HEK293 (cell line): ENCODE data around the gene ACTL8.
A peak's percentile ranks its signal among the peaks of the same experiment; 100 is the strongest.

Experiments used
- CTCF ChIA-PET: fragments of 350-600 bp; formaldehyde crosslinking; extraction: SDS; loops from one replicate; lab custom pipeline; 2021; ENCODE audit warnings: antibody characterized with exemption; lab: Yijun Ruan, JAX
- POLR2A ChIA-PET: fragments of 300-600 bp; formaldehyde crosslinking; extraction: SDS; loops from one replicate; lab custom pipeline; 2020; ENCODE audit warnings: antibody characterized with exemption, inconsistent platforms; lab: Yijun Ruan, JAX
- H3K27ac ChIP-seq: fragments of 200-500 bp; sonication (Bioruptor generic); 2 replicates; pipeline ENCODE4 v1.5.1; 2014; ENCODE audit warnings: low read depth, low read length, control low read depth, inconsistent platforms; ENCODE audit errors: extremely low read depth
- H3K36me3 ChIP-seq, 2 experiments: fragments of 200-500 bp in 1 of 2; sonication (Bioruptor generic) in 1 of 2; 1 replicate in 1 of 2; 2 replicates in 1 of 2; pipeline ENCODE4 v1.5.1; 2014 to 2017; ENCODE audit warnings: inconsistent platforms in 2 of 2, low read length in 2 of 2; ENCODE audit not compliant: control insufficient read depth in 2 of 2, insufficient read depth in 1 of 2
- H3K4me1 ChIP-seq: fragments of 200-500 bp; sonication (Bioruptor generic); 2 replicates; pipeline ENCODE4 v1.5.1; 2014; ENCODE audit warnings: mild to moderate bottlenecking, low read length, inconsistent platforms; ENCODE audit not compliant: control insufficient read depth, insufficient read depth
- H3K4me3 ChIP-seq: 2 replicates; pipeline ENCODE4 v1.5.1; 2011; ENCODE audit warnings: low read depth, mild to moderate bottlenecking, control low read depth, low read length, moderate library complexity
- H3K9me3 ChIP-seq: fragments of 200-500 bp; sonication (Bioruptor generic); 2 replicates; pipeline ENCODE4 v1.5.1; 2014; ENCODE audit warnings: low read depth, low read length, inconsistent platforms; ENCODE audit not compliant: control insufficient read depth, insufficient read depth
- PRDM1 ChIP-seq: fragments of 450-650 bp; formaldehyde crosslinking; IDR thresholded peaks from 2 replicates; pipeline ENCODE4; 2016; ENCODE audit warnings: missing biosample characterization, missing genetic modification characterization
- ZEB2 ChIP-seq: fragments of 450-650 bp; formaldehyde crosslinking; IDR thresholded peaks from 2 replicates; pipeline ENCODE4 v1.5.1; 2016; ENCODE audit warnings: missing biosample characterization, missing genetic modification characterization
- ZNF140 ChIP-seq: fragments of 450-650 bp; formaldehyde crosslinking; IDR thresholded peaks from 2 replicates; pipeline ENCODE4 v1.5.1; 2016; ENCODE audit warnings: missing biosample characterization, missing genetic modification characterization
- ZNF16 ChIP-seq: fragments of 450-650 bp; formaldehyde crosslinking; IDR thresholded peaks from 2 replicates; pipeline ENCODE4 v1.5.1; 2016; ENCODE audit warnings: low read depth, missing biosample characterization, missing genetic modification characterization
- ZNF2 ChIP-seq: fragments of 450-650 bp; formaldehyde crosslinking; IDR thresholded peaks from 2 replicates; pipeline ENCODE4 v1.5.1; 2016; ENCODE audit warnings: missing biosample characterization, missing genetic modification characterization
- ZNF202 ChIP-seq: fragments of 450-650 bp; formaldehyde crosslinking; IDR thresholded peaks from 2 replicates; pipeline ENCODE4 v1.5.1; 2016; ENCODE audit warnings: missing biosample characterization, missing genetic modification characterization, borderline replicate concordance
- ZNF274 ChIP-seq, 2 experiments: fragments of 200-500 bp in 1 of 2; fragments of 450-650 bp in 1 of 2; sonication (Bioruptor generic) in 1 of 2; formaldehyde crosslinking in 1 of 2; IDR thresholded peaks; 2 replicates each; pipeline versions ENCODE4 v1.5.1 to v1.6.1; 2014 to 2016; ENCODE audit warnings: borderline replicate concordance in 1 of 2, inconsistent platforms in 1 of 2, low read length in 1 of 2, missing biosample characterization in 1 of 2, missing genetic modification characterization in 1 of 2
- ZNF324 ChIP-seq: fragments of 450-650 bp; formaldehyde crosslinking; IDR thresholded peaks from 2 replicates; pipeline ENCODE4 v1.5.1; 2016; ENCODE audit warnings: missing biosample characterization, missing genetic modification characterization
- ZNF341 ChIP-seq: fragments of 450-650 bp; formaldehyde crosslinking; IDR thresholded peaks from 2 replicates; pipeline ENCODE4; 2016; ENCODE audit warnings: low read depth, missing biosample characterization, missing genetic modification characterization
- ZNF571 ChIP-seq: fragments of 450-650 bp; formaldehyde crosslinking; IDR thresholded peaks from 2 replicates; pipeline ENCODE4 v1.5.0; 2017; ENCODE audit warnings: missing biosample characterization, missing genetic modification characterization
- ZNF785 ChIP-seq: fragments of 450-650 bp; formaldehyde crosslinking; IDR thresholded peaks from 2 replicates; pipeline ENCODE4 v1.5.1; 2016; ENCODE audit warnings: missing biosample characterization, missing genetic modification characterization
- ZNF830 ChIP-seq: fragments of 450-650 bp; IDR thresholded peaks from 2 replicates; pipeline ENCODE4 v1.5.0; 2018; ENCODE audit warnings: missing biosample characterization, missing genetic modification characterization, low read depth, mild to moderate bottlenecking, moderate library complexity
- TF ChIP-seq, protein P1 (sequence below): fragments of 450-650 bp; formaldehyde crosslinking; IDR thresholded peaks from 2 replicates; pipeline ENCODE4 v1.5.1; 2017; ENCODE audit warnings: missing biosample characterization, missing genetic modification characterization
- TF ChIP-seq, protein P2 (sequence below): fragments of 450-650 bp; formaldehyde crosslinking; IDR thresholded peaks from 2 replicates; pipeline ENCODE4 v1.5.1; 2017; ENCODE audit warnings: missing biosample characterization, missing genetic modification characterization
- TF ChIP-seq, protein P3 (sequence below): fragments of 450-650 bp; formaldehyde crosslinking; IDR thresholded peaks from 2 replicates; pipeline ENCODE4 v1.5.1; 2017; ENCODE audit warnings: missing biosample characterization, missing genetic modification characterization
- TF ChIP-seq, protein P4 (sequence below): fragments of 450-650 bp; formaldehyde crosslinking; IDR thresholded peaks from 2 replicates; pipeline ENCODE4 v1.5.1; 2016; ENCODE audit warnings: missing biosample characterization, missing genetic modification characterization
- TF ChIP-seq, protein P5 (sequence below): fragments of 450-650 bp; formaldehyde crosslinking; IDR thresholded peaks from 2 replicates; pipeline ENCODE4 v1.5.0; 2017; ENCODE audit warnings: missing biosample characterization, missing genetic modification characterization, borderline replicate concordance

Gene ACTL8

DNA sequence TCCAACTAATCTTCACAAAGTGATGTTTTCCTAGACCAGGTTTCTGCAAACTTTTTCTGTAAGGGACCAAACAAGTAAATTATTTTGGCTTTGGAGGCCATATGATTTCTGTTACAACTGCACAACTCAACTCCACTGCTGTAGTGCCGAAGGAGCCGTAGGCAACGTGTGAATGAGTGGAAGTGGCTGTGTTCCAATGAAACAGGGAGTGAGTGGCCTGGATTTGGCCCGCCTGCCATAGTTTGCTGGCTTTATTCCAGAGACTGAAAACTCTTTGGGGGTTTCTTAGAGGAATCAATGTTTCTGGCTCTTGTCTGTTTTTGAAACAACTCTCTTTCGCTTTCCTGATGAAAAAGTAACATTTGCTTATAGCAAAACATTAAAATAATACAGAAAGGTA is 12.6 kb upstream of the ACTL8 start:
- TF ChIP-seq ZNF785 (tag by site-specific recombination) (no peak), ZNF274 (IDR thresholded peaks at IDR 0.05; ENCODE audit: low read length) (no peak), ZNF274 (tag by site-specific recombination; IDR thresholded peaks at IDR 0.05; ENCODE audit: borderline replicate concordance) (no peak), ZNF140 (tag by site-specific recombination) (no peak), PRDM1 (tag by site-specific recombination) (no peak), ZNF830 (tag by site-specific recombination) (no peak), ZNF324 (tag by site-specific recombination) (no peak), ZNF16 (tag by site-specific recombination) (no peak)
- TF ChIP-seq, protein P1, sequence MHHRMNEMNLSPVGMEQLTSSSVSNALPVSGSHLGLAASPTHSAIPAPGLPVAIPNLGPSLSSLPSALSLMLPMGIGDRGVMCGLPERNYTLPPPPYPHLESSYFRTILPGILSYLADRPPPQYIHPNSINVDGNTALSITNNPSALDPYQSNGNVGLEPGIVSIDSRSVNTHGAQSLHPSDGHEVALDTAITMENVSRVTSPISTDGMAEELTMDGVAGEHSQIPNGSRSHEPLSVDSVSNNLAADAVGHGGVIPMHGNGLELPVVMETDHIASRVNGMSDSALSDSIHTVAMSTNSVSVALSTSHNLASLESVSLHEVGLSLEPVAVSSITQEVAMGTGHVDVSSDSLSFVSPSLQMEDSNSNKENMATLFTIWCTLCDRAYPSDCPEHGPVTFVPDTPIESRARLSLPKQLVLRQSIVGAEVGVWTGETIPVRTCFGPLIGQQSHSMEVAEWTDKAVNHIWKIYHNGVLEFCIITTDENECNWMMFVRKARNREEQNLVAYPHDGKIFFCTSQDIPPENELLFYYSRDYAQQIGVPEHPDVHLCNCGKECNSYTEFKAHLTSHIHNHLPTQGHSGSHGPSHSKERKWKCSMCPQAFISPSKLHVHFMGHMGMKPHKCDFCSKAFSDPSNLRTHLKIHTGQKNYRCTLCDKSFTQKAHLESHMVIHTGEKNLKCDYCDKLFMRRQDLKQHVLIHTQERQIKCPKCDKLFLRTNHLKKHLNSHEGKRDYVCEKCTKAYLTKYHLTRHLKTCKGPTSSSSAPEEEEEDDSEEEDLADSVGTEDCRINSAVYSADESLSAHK (tag by site-specific recombination), result no peak
- TF ChIP-seq, protein P2, sequence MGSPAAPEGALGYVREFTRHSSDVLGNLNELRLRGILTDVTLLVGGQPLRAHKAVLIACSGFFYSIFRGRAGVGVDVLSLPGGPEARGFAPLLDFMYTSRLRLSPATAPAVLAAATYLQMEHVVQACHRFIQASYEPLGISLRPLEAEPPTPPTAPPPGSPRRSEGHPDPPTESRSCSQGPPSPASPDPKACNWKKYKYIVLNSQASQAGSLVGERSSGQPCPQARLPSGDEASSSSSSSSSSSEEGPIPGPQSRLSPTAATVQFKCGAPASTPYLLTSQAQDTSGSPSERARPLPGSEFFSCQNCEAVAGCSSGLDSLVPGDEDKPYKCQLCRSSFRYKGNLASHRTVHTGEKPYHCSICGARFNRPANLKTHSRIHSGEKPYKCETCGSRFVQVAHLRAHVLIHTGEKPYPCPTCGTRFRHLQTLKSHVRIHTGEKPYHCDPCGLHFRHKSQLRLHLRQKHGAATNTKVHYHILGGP (tag by site-specific recombination), result no peak
- TF ChIP-seq, protein P3, sequence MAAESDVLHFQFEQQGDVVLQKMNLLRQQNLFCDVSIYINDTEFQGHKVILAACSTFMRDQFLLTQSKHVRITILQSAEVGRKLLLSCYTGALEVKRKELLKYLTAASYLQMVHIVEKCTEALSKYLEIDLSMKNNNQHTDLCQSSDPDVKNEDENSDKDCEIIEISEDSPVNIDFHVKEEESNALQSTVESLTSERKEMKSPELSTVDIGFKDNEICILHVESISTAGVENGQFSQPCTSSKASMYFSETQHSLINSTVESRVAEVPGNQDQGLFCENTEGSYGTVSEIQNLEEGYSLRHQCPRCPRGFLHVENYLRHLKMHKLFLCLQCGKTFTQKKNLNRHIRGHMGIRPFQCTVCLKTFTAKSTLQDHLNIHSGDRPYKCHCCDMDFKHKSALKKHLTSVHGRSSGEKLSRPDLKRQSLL (tag by site-specific recombination), result no peak
- TF ChIP-seq, protein P4, sequence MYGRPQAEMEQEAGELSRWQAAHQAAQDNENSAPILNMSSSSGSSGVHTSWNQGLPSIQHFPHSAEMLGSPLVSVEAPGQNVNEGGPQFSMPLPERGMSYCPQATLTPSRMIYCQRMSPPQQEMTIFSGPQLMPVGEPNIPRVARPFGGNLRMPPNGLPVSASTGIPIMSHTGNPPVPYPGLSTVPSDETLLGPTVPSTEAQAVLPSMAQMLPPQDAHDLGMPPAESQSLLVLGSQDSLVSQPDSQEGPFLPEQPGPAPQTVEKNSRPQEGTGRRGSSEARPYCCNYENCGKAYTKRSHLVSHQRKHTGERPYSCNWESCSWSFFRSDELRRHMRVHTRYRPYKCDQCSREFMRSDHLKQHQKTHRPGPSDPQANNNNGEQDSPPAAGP (tag by site-specific recombination), result no peak
- TF ChIP-seq, protein P5, sequence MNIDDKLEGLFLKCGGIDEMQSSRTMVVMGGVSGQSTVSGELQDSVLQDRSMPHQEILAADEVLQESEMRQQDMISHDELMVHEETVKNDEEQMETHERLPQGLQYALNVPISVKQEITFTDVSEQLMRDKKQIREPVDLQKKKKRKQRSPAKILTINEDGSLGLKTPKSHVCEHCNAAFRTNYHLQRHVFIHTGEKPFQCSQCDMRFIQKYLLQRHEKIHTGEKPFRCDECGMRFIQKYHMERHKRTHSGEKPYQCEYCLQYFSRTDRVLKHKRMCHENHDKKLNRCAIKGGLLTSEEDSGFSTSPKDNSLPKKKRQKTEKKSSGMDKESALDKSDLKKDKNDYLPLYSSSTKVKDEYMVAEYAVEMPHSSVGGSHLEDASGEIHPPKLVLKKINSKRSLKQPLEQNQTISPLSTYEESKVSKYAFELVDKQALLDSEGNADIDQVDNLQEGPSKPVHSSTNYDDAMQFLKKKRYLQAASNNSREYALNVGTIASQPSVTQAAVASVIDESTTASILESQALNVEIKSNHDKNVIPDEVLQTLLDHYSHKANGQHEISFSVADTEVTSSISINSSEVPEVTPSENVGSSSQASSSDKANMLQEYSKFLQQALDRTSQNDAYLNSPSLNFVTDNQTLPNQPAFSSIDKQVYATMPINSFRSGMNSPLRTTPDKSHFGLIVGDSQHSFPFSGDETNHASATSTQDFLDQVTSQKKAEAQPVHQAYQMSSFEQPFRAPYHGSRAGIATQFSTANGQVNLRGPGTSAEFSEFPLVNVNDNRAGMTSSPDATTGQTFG, result no peak
- CTCF ChIA-PET, result no interaction called here
- no peak overlapping the region for H3K4me3 ChIP-seq
- no peaks in the 10 kb centered on the region for H3K9me3 ChIP-seq
- no peaks in the 10 kb centered on the region for H3K36me3 ChIP-seq
- no peak overlapping the region for H3K27ac ChIP-seq
- H3K4me1 ChIP-seq, result no peaks in the 10 kb centered on the region
- POLR2A ChIA-PET, result no interaction called here

DNA sequence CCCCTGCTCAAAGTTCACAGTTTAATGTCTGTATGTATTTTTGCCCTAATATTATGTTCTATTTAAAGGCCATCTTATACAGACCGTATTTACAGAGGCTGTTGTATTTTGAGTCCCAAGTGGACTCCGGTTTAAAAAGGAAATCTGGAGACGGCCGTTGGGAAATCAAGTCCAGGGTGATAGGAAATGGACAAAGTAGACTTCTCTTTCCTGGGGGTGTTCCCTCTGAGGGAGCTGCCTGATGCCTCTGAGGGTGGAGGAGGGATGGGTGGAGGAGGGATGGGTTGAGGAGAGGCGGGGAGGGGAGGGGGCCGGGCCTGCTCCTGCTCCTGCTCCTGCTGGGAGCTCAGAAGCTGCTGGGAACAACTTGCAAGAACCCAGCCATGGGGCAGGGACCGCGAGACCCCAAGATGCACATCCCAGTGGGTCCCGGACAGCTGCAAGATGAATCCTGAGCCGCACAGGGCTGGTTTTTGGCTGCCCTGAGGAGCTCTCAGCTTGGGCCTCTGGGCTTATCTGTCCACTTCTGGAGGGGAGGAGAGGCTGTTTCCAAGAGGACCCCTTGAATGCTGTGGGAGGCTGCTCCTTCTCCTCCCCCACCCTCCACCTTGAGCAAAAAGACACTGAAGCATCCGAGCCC is 12.0 kb upstream of the ACTL8 start:
- no peak overlapping the region for H3K27ac ChIP-seq
- H3K4me3 ChIP-seq, result no peak overlapping the region
- H3K4me1 ChIP-seq, result no peaks in the 10 kb centered on the region
- H3K36me3 ChIP-seq, result no peaks in the 10 kb centered on the region
- CTCF ChIA-PET, result interaction anchor here (1.0 to 1.4 kb wide), 2 partner anchors 13 to 81 kb away, joined by 3 to 5 read pairs; no protein-coding TSS in a partner anchor
- H3K9me3 ChIP-seq, result no peaks in the 10 kb centered on the region
- POLR2A ChIA-PET, result no interaction called here
- TF ChIP-seq ZEB2 (tag by site-specific recombination), result no peak
- TF ChIP-seq ZNF202 (tag by site-specific recombination), result no peak
- no peak for TF ChIP-seq ZNF571 (tag by site-specific recombination)
- TF ChIP-seq ZNF785 (tag by site-specific recombination), result no peak
- peak; percentile 38; the same call in 1 of the 2 replicates for TF ChIP-seq ZNF341 (tag by site-specific recombination)
- no peak for TF ChIP-seq ZNF2 (tag by site-specific recombination)
- TF ChIP-seq, all 188 proteins: peak for 1
